Suprapubic skin (tissue), 3 donors: ENCODE data around the gene PEMT.

Experiments
- EP300 ChIP-seq: sonication (generic); formaldehyde crosslinking; IDR thresholded peaks from one replicate; pipeline ENCODE4 v1.6.1; 2017; ENCODE audit warnings: antibody characterized with exemption
- POLR2A ChIP-seq, 2 donors: fragments of 450-650 bp; IDR thresholded peaks; one replicate each; pipeline ENCODE4 v1.6.1; 2017; ENCODE audit warnings: antibody characterized with exemption in 2 of 2, mild to moderate bottlenecking in 2 of 2, moderate library complexity in 2 of 2
- TF ChIP-seq, protein P1 (sequence below), 2 donors: fragments of 200-600 bp in 1 of 2; fragments of 450-650 bp in 1 of 2; sonication (generic) in 1 of 2; IDR thresholded peaks; one replicate each; pipeline ENCODE4 v1.5.1; 2016 to 2019; ENCODE audit warnings: antibody characterized with exemption in 2 of 2, mild to moderate bottlenecking in 1 of 2, moderate library complexity in 1 of 2

DNA sequence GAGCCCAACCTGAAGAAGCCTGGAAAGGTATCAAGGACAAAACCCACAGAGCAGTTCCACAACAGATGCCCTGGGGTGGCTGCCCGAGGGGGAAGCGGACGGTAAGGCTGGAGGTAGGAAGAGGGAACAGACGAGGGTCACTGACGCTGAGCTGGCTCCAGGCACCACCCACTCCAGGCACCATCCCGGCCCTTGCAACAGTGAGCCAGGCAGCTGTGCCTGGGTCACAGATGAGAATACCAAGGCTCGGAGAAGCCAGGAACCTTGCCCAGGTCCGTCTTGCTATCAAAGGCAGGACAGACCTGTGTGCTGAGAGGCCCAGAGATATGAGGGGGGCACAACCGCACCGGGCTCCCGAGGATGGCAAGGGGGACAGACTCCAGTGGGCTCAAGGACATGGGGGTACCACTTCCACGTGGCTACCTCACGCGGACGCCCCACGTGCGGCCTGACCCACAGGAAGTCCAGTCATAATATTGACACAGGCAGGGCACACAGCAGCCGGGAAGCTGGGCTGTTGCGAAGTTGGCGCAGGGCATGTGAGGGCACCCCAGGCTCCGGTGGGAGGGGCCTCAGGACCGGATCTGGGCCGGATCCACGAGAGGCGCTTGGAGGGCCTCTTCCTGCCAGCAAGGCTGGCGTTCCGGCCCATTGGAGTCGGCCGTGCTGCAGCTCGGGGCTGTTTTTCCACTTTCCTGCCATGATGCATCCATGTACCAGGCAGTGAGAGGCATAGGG is 29.9 kb downstream of the PEMT start:
- TF ChIP-seq, protein P1, sequence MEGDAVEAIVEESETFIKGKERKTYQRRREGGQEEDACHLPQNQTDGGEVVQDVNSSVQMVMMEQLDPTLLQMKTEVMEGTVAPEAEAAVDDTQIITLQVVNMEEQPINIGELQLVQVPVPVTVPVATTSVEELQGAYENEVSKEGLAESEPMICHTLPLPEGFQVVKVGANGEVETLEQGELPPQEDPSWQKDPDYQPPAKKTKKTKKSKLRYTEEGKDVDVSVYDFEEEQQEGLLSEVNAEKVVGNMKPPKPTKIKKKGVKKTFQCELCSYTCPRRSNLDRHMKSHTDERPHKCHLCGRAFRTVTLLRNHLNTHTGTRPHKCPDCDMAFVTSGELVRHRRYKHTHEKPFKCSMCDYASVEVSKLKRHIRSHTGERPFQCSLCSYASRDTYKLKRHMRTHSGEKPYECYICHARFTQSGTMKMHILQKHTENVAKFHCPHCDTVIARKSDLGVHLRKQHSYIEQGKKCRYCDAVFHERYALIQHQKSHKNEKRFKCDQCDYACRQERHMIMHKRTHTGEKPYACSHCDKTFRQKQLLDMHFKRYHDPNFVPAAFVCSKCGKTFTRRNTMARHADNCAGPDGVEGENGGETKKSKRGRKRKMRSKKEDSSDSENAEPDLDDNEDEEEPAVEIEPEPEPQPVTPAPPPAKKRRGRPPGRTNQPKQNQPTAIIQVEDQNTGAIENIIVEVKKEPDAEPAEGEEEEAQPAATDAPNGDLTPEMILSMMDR (IDR thresholded peaks at IDR 0.05) = no peak
- TF ChIP-seq POLR2A (IDR thresholded peaks at IDR 0.05) (no peak), EP300 (no peak)
